ENCODE results near the gene OR6A2.
A peak's percentile ranks its signal among the peaks of the same experiment; 100 is the strongest.
"Not testable (repeated sequence)": the region's sequence is repeated elsewhere in the genome, so short reads cannot be mapped to it uniquely, and the experiment has no call there.

The OR6A2 gene

DNA sequence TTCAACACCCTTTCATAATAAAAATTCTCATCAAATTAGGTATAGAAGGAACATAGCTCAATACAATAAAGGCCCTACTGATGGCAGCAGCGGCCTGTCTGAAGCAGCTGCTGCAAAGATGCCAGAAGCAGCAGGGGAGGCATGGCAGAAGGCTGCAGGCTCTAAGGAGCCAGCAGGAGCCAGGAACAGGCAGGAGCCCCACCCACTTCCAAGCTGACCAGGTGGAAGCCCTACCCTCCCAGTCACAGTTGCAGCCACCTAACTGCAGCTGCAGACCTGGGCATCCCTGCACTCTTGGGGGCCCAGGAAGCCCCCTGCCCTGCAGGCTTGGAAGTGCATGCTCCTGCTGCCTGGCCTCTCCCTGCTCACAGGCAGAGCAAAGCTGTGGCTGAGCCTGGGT, 18.2 kb upstream of the OR6A2 start:
- TF ChIP-seq, protein P1, sequence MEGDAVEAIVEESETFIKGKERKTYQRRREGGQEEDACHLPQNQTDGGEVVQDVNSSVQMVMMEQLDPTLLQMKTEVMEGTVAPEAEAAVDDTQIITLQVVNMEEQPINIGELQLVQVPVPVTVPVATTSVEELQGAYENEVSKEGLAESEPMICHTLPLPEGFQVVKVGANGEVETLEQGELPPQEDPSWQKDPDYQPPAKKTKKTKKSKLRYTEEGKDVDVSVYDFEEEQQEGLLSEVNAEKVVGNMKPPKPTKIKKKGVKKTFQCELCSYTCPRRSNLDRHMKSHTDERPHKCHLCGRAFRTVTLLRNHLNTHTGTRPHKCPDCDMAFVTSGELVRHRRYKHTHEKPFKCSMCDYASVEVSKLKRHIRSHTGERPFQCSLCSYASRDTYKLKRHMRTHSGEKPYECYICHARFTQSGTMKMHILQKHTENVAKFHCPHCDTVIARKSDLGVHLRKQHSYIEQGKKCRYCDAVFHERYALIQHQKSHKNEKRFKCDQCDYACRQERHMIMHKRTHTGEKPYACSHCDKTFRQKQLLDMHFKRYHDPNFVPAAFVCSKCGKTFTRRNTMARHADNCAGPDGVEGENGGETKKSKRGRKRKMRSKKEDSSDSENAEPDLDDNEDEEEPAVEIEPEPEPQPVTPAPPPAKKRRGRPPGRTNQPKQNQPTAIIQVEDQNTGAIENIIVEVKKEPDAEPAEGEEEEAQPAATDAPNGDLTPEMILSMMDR (IDR thresholded peaks at IDR 0.05; ENCODE audit: low read length): no peak
- no peak for TF ChIP-seq EZH2 (IDR thresholded peaks at IDR 0.05; ENCODE audit: borderline replicate concordance, low read length)
- Histone ChIP-seq H3K9me2 (ENCODE audit: low read depth, low read length) (no peaks in the 10 kb centered on the region), H3K36me3 (ENCODE audit: insufficient read depth, low read length) (no peaks in the 10 kb centered on the region), H3F3A (ENCODE audit: insufficient read depth, low read length) (no peaks in the 10 kb centered on the region), H3K9me3 (ENCODE audit: low read length) (0 out of 2 replicates have a peak, but pooled peaks cover 4% of the 10 kb centered on the region), H3K27ac (ENCODE audit: low read depth, low read length, poor library complexity, severe bottlenecking) (no peak overlapping the region), H3K4me3 (ENCODE audit: low read depth, low read length, poor library complexity, severe bottlenecking) (no peak overlapping the region), H3K4me1 (ENCODE audit: insufficient read depth, low read length, severe bottlenecking) (no peaks in the 10 kb centered on the region), H2AFZ (ENCODE audit: low read length) (no peak overlapping the region), H3K9ac (ENCODE audit: low read length) (no peak overlapping the region), H3K79me2 (ENCODE audit: insufficient read depth, low read length) (no peaks in the 10 kb centered on the region), H3K4me2 (ENCODE audit: low read length) (no peak overlapping the region), H3K27me3 (ENCODE audit: insufficient read depth, low read length) (no peaks in the 10 kb centered on the region), H4K20me1 (ENCODE audit: insufficient read depth, low read length) (no peaks in the 10 kb centered on the region)

DNA sequence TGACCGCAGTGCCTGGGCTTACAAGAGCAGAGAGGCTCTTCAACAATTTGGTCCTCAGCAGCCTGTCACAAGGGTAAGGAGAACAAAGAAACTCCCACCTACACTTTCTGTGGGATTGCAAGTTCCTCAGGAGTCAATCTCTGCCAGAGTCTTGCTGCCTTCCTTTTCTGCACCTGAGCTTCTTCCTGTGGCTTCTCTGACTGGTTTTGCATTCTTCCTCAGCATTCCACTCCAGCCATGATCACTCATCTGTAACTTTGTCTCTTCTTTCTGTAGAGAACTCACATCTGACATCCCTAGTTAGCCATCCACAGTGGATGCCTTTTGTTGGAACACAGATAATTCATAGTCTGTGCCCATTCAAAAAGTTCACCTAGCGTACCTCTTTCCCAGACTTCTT, 14.2 kb upstream of the OR6A2 start:
- H3K36me3 ChIP-seq (ENCODE audit: insufficient read depth, low read length): no peaks in the 10 kb centered on the region
- H3K9me3 ChIP-seq (ENCODE audit: low read length): no peaks in the 10 kb centered on the region
- TF ChIP-seq, protein P1 (IDR thresholded peaks at IDR 0.05; ENCODE audit: low read length): no peak
- no peak for TF ChIP-seq EZH2 (IDR thresholded peaks at IDR 0.05; ENCODE audit: borderline replicate concordance, low read length)

DNA sequence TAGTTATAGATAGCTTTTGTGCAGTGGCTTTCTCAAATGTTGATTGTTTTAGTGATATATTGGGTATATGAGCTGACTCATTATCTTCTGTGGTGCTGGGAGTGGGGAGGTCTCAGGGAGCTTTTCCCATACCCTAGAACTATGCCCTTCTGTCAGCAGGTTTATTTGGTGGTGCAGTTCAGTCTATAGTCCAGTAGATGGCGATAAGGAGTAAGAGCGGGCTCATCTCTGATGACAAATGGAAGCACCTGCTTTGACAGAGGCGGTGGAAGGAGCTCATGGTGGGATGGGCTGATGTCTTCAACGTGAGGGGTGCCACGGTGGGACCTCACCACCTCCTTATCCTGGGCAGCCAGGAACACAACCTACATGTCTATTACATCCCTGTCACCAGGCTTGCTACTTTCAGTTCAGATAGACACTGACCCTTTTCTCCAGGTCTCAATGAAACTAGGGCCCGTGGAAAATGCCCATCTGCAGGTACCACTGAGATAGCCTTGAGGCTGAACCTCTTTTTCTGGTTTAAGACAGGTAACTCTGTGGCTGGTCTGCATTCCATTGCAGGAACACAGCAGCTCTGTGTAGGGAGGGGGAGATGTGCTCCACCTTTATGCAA, 13.0 kb upstream of the OR6A2 start:
- H3K36me3 ChIP-seq (ENCODE audit: insufficient read depth, low read length): no peaks in the 10 kb centered on the region
- no peak overlapping the region for H3K4me2 ChIP-seq (ENCODE audit: low read length)
- no peak overlapping the region for H3K27ac ChIP-seq (ENCODE audit: low read depth, low read length, poor library complexity, severe bottlenecking)
- TF ChIP-seq, protein P1 (IDR thresholded peaks at IDR 0.05; ENCODE audit: low read length): peak; percentile 84
- TF ChIP-seq EZH2 (IDR thresholded peaks at IDR 0.05; ENCODE audit: borderline replicate concordance, low read length): no peak
- H2AFZ ChIP-seq (ENCODE audit: low read length): no peak overlapping the region
- H3K79me2 ChIP-seq (ENCODE audit: insufficient read depth, low read length): no peaks in the 10 kb centered on the region
- no peak overlapping the region for H3K9ac ChIP-seq (ENCODE audit: low read length)
- no peaks in the 10 kb centered on the region for H3F3A ChIP-seq (ENCODE audit: insufficient read depth, low read length)
- H3K4me1 ChIP-seq (ENCODE audit: insufficient read depth, low read length, severe bottlenecking): no peaks in the 10 kb centered on the region
- H4K20me1 ChIP-seq (ENCODE audit: insufficient read depth, low read length): no peaks in the 10 kb centered on the region
- no peak overlapping the region for H3K4me3 ChIP-seq (ENCODE audit: low read depth, low read length, poor library complexity, severe bottlenecking)
- H3K27me3 ChIP-seq (ENCODE audit: insufficient read depth, low read length): no peaks in the 10 kb centered on the region
- H3K9me3 ChIP-seq (ENCODE audit: low read length): no peaks in the 10 kb centered on the region
- no peaks in the 10 kb centered on the region for H3K9me2 ChIP-seq (ENCODE audit: low read depth, low read length)

More for the DNA sequence above, 14.2 kb upstream of the OR6A2 start:
- H3K27me3 ChIP-seq (ENCODE audit: insufficient read depth, low read length): no peaks in the 10 kb centered on the region
- H3K4me3 ChIP-seq (ENCODE audit: low read depth, low read length, poor library complexity, severe bottlenecking): no peak overlapping the region
- no peaks in the 10 kb centered on the region for H4K20me1 ChIP-seq (ENCODE audit: insufficient read depth, low read length)
- H3K4me1 ChIP-seq (ENCODE audit: insufficient read depth, low read length, severe bottlenecking): no peaks in the 10 kb centered on the region
- no peaks in the 10 kb centered on the region for H3K9me2 ChIP-seq (ENCODE audit: low read depth, low read length)
- no peaks in the 10 kb centered on the region for H3F3A ChIP-seq (ENCODE audit: insufficient read depth, low read length)
- no peak overlapping the region for H3K9ac ChIP-seq (ENCODE audit: low read length)
- H3K79me2 ChIP-seq (ENCODE audit: insufficient read depth, low read length): no peaks in the 10 kb centered on the region
- no peak overlapping the region for H3K27ac ChIP-seq (ENCODE audit: low read depth, low read length, poor library complexity, severe bottlenecking)
- no peak overlapping the region for H3K4me2 ChIP-seq (ENCODE audit: low read length)
- no peak overlapping the region for H2AFZ ChIP-seq (ENCODE audit: low read length)

DNA sequence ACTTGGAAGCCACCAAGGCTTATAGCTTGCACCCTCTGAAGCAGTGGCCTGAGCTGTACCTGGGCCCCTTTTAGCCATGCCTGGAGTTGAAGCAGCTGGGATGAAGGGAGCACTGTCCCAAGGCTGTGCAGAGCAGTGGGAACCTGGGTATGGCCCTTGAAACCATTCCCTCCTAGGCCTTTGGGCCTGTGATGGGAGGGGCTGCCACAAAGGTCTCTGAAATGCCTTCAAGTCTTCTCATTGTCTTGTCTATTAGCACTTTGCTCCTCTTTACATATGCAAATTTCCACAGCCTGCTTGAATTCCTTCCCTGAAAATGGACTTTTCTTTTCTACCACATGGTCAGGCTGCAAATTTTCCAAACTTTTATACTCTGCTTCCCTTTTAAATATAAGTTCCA, 1.6 kb upstream of the OR6A2 start:
- H3K4me2 ChIP-seq (ENCODE audit: low read length); H3K4me1 ChIP-seq (ENCODE audit: insufficient read depth, low read length, severe bottlenecking); H3K4me3 ChIP-seq (ENCODE audit: low read depth, low read length, poor library complexity, severe bottlenecking); H2AFZ ChIP-seq (ENCODE audit: low read length); H3K79me2 ChIP-seq (ENCODE audit: insufficient read depth, low read length); H3K36me3 ChIP-seq (ENCODE audit: insufficient read depth, low read length); H3K27ac ChIP-seq (ENCODE audit: low read depth, low read length, poor library complexity, severe bottlenecking); H3K9me2 ChIP-seq (ENCODE audit: low read depth, low read length); H3K9ac ChIP-seq (ENCODE audit: low read length); H3K9me3 ChIP-seq (ENCODE audit: low read length); H3F3A ChIP-seq (ENCODE audit: insufficient read depth, low read length); H4K20me1 ChIP-seq (ENCODE audit: insufficient read depth, low read length); H3K27me3 ChIP-seq (ENCODE audit: insufficient read depth, low read length): not testable (repeated sequence)
